Vagina (tissue), 2 donors: ENCODE results near the gene KIF1A.
"Not testable (repeated sequence)": the region's sequence is repeated elsewhere in the genome, so short reads cannot be mapped to it uniquely, and the experiment has no call there.

Source experiments
- POLR2A ChIP-seq, 2 donors: fragments of 450-650 bp; IDR thresholded peaks; one replicate each; pipeline ENCODE4 v1.6.1; 2017; ENCODE audit warnings: antibody characterized with exemption in 2 of 2, mild to moderate bottlenecking in 2 of 2, moderate library complexity in 2 of 2
- POLR2AphosphoS5 ChIP-seq, 2 donors: sonication (generic); formaldehyde crosslinking; IDR thresholded peaks; one replicate each; pipeline ENCODE4 v1.9.0; 2017; ENCODE audit warnings: antibody characterized with exemption in 2 of 2, mild to moderate bottlenecking in 2 of 2, low read depth in 1 of 2; ENCODE audit not compliant: insufficient read depth in 1 of 2
- TF ChIP-seq, protein P1 (sequence below), 3 experiments: fragments of 450-650 bp in 2 of 3; fragments of 200-600 bp in 1 of 3; sonication (generic) in 1 of 3; IDR thresholded peaks; one replicate each; pipeline ENCODE4 v1.5.1; 2017 to 2019; ENCODE audit warnings: antibody characterized with exemption in 3 of 3, mild to moderate bottlenecking in 2 of 3, moderate library complexity in 2 of 3

DNA sequence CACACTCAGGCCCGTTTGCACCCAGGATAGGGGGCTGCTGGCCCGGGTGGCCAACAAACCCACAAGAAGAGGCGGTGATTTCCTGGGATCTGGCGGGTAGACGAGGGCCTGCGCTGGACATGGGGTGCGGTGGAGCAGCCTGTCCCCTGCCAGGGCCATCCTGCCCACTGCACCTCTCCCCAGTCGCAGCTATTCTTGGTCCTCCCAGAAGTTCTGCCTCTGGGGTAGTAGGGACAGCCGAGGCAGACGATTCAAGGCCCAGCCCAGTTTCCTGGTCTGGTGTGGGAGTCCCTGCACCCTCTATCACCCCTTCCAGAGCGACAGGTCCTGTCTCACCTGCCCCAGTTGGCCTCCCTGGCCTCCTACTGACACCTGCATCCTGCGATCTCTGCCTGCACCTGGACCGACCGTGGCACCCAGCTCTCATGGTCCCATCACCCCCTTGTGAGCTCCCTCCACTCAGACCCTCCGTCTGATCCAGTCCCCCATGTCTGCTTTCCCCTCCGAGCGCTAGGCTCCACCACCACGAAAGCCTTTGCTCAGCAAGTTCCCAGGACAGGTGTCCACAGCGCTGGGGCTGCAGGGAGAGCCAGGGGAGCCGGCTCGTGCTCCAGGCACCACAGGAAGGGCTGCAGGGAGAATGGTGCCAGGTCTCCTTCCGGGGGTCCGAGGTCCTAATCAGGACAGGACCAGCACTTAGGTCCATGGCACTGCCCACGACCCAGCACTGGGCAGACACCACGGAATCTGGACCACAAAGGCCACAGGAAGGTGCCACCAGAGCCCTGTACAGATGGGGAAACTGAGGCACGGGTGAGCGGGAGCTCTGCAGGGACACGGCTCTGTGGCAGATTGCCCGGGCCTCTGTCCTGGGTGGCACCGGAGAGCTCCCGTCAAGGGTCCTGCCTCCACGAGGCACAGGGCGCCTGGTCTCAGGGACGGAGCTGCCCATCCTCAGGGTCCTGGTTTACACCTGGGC is 127.1 kb downstream of the KIF1A start:
- TF ChIP-seq, protein P1, sequence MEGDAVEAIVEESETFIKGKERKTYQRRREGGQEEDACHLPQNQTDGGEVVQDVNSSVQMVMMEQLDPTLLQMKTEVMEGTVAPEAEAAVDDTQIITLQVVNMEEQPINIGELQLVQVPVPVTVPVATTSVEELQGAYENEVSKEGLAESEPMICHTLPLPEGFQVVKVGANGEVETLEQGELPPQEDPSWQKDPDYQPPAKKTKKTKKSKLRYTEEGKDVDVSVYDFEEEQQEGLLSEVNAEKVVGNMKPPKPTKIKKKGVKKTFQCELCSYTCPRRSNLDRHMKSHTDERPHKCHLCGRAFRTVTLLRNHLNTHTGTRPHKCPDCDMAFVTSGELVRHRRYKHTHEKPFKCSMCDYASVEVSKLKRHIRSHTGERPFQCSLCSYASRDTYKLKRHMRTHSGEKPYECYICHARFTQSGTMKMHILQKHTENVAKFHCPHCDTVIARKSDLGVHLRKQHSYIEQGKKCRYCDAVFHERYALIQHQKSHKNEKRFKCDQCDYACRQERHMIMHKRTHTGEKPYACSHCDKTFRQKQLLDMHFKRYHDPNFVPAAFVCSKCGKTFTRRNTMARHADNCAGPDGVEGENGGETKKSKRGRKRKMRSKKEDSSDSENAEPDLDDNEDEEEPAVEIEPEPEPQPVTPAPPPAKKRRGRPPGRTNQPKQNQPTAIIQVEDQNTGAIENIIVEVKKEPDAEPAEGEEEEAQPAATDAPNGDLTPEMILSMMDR (IDR thresholded peaks at IDR 0.05): not testable (repeated sequence)
- not testable (repeated sequence) for TF ChIP-seq POLR2AphosphoS5 (IDR thresholded peaks at IDR 0.05; ENCODE audit: insufficient read depth in 1 of 2, low read depth in 1 of 2); POLR2A (IDR thresholded peaks at IDR 0.05)
